ENCODE measurements around the gene ST7L.
"Not testable (repeated sequence)": the region's sequence is repeated elsewhere in the genome, so short reads cannot be mapped to it uniquely, and the experiment has no call there.

ST7L gene

DNA sequence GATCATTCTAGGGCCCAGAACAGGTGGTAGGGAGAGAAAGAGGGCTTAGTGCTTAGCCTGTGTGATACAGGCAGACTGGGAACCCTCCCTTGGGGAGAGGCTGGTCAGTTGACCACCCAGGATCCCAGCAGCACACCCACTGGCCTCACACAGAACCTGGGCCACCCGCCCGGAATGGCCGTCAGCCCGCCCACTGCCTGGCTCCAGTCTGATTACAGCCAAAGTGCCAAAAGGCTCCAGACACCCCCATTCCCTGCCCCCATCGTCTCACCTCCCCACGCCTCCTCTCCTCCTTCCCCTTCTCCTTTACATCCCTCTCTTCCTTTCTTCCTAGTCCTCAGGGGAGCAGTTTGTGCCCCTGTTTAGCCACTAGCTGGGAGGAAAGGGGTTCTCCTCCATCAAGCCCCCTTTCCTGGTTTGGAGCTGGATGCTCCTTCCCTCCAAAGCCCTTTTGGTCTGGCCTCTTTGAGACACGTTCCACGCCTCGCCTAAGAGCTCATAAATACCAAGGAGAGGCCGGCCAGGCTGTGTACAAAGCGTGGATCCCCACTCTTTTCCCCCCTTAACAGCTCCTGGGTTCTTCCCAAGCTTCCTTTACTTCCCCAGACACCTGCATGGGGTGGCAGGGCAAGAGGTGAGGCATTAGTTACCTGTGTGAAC lies 114.8 kb downstream of the ST7L start:
- no peak for DNase-seq (ENCODE audit: extremely low read depth in 1 of 2, low read depth in 1 of 2)

DNA sequence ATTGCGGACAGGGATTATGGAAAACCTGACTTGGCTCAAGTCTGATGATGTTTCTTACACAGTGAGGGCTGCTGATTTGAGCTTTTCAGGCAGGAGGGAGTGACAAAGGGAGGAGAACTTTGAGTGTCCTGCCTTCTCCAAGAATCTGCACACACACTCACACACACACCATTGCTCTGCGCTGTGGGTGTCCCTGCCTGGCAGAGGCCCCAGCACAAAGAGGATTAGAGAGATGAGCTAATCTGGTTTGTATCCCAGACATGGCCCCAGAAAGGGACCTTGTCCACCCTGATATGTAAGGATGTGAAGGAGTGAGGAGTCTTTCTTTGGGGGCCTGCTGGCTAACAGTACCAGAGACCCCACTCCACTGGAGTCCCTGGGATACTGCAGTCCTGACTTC lies 116.1 kb downstream of the ST7L start:
- no peak for DNase-seq (ENCODE audit: extremely low read depth in 1 of 2, low read depth in 1 of 2)

DNA sequence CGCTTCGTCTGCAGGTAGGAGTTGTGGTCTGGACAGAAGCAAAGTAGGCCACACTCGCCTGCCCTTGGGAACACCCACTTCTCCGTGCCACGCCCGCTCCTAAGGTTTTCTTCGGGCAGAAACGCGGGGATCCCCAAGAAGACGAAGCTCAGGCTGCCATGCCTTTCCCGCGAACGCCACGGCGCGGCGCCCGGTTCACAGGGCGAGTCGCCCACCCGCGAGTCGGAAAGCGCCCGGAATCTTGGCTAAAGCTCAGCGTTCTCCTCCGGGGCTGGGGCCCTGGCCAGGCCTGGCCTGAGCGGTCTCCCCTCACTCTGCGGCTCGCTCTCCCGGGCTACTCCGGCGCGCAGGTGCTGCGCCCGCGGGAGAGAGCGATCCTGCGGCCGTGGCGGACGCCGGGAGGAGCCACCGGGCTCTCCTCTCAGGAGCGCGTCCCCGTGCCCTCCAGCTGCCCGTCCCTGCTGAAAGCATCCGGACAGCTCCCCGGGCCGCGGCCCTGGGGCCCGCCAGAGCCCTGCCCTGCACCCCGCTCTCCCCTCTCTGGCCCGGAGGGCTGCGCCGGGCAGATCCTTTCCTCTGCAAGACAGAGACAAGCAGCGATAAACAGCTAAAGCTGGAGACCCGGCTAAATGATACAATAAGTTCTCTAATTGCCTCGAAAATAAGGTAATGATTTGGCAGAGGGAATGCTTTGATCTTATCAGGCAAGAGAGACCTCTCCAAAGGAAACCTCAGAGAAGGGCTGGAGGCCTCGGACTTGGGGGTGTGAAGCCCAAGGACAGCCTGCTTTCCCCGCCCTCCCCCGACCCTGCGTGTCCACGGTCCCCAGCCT lies 116.9 kb downstream of the ST7L start:
- peak; percentile 21 to 33 for DNase-seq (ENCODE audit: extremely low read depth in 1 of 2, low read depth in 1 of 2)

DNA sequence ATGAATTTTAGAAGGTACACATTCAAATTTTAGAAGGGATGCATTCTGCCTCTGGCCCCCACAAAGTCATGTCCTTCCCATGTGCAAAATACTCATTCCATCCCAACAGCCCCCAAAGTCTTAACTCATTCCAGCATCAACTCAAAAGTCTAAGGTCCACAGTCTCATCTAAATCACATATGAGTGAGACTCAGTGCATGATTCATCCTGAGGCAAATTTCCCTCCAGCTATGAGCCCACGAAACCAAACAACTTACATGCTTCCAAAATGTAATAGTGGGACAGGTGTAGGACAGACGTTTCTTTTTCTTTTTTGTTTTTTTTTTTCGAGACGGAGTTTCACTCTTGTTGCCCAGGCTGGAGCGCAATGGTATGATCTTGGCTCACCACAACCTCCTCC lies 122.7 kb downstream of the ST7L start:
- no peak for DNase-seq (ENCODE audit: extremely low read depth in 1 of 2, low read depth in 1 of 2)

DNA sequence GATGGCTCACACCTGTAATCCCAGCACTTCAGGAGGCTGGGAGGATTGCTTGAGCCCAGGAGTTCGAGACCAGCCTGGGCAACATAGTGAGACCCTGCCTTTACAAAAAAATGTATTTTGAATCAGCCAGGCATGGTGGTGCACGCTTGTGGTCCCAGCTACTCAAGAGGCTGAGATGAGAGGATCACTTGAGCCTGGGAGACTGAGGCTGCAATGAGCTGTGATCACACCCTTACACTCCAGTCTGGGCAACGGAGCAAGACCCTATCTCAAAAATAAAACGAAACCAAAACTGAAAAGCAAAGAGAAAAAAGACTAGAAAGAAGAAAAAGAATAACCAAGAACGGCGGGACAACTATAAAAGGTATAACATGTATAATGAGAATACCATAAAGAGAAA lies 125.6 kb downstream of the ST7L start:
- no peak for DNase-seq (ENCODE audit: extremely low read depth in 1 of 2, low read depth in 1 of 2)

DNA sequence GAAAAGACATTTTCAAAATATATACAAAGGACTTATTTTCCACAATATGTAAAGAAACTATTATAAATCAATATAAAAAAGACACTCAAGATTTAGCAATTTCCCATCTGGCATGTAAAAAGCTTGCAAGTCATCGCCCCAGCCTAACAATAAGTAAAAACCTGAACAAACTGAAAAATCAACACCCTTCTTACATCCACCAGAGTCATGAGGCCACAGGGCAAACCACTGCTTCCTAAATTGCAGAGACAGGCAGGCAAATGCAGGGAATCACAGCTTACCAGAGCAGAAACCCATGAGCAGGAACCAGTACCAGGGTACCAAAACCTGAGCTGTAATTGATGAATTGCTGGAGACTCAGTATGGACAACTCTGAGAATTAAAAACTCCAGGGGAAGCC lies 126.9 kb downstream of the ST7L start:
- DNase-seq (ENCODE audit: extremely low read depth in 1 of 2, low read depth in 1 of 2), result no peak

DNA sequence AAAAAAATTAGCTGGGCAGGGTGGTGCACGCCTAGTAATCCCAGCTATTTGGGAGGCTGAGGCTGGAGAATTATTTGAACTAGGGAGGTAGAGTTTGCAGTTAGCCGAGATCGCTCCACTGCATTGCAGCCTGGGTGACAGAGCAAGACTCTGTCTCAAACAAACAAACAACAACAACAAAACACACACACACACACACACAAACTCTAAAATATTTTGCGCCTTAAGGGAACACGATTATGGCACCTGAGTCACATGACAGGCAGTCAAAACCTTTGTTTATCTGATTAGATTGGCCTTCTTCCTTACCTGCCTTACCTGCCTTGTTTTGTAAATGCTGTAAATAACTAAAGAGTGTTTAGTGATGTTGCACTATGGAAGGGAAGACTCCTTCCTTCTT lies 130.8 kb downstream of the ST7L start:
- DNase-seq (ENCODE audit: extremely low read depth in 1 of 2, low read depth in 1 of 2), result no peak

DNA sequence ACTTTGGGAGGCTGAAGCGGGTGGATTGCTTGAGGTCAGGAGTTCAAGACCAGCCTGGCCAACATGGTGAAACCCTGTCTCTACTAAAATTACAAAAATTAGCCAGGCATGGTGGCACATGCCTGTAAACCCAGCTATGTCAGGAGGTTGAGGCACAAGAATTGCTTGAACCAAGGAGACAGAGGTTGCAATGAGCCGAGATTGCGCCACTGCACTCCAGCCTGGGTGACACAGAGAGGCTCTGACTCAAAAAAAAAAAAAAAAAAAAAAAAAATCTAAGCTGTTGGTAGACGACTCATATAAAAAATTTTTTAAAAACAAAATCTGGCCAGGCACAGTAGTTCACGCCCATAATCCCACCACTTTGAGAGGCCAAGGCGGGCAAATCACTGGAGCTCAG lies 131.3 kb downstream of the ST7L start:
- DNase-seq (ENCODE audit: extremely low read depth in 1 of 2, low read depth in 1 of 2), result not testable (repeated sequence)

DNA sequence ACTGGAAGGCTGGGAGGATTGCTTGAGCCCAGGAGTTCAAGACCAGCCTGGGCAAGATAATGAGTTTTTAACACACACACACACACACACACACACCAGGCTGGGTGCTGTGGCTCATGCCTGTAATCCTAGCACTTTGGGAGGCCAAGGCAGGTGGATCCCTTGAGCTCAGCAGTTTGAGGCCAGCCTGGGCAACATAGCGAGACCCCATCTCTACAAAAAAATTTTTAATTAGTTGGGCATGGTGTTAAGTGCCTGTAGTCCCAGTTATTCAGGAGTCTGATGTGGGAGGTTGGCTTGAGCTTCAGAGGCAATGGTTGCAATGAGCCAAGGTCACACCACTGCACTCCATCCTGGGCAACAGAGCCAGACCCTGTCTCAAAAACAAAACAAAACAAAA lies 132.9 kb downstream of the ST7L start:
- not testable (repeated sequence) for DNase-seq (ENCODE audit: extremely low read depth in 1 of 2, low read depth in 1 of 2)

DNA sequence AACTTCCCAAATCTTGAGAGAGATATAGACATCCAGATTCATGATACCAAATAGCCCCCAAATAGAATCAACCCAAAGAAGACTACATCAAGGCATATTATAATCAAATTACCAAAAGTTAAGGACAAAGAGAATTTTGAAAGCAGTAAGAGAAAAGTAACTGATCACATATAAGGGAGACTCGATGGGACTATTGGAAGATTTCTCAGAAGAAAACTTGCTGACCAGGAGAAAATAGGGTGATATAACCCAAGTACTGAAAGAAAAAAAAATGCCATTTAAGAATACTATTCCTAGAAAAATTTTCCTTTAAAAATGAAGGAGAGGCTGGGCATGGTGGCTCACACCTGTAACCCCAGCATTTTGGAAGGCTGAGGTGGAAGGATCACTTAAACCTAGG lies 140.6 kb downstream of the ST7L start:
- no peak for DNase-seq (ENCODE audit: extremely low read depth in 1 of 2, low read depth in 1 of 2)

DNA sequence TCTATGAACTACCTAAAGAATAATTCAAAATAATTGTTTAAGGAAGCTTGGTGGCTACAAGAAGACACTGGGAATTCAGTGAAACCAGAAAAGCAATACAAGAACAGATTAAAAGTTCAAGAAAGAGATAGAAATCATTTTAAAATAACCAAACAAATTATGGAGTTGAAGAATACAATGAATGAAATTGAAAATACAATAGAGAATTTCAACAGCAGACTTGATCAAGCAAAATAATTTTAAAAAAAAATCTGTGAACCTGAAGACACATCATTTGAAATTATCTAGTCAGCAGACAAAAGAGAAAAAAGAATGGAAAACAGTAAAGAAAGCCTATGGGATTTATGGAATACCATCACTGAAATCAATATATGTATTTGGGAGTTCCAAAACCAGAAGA lies 141.4 kb downstream of the ST7L start:
- no peak for DNase-seq (ENCODE audit: extremely low read depth in 1 of 2, low read depth in 1 of 2)
